CD4-positive, alpha-beta T cell treated with Interleukin-1 beta for 1 hour (primary cell): ENCODE measurements around the gene EPN2.

Source experiments
- DNase-seq, 2 donors: peaks; one replicate each; pipeline ENCODE4 v3.0.0-alpha.2; 2020 to 2022

EPN2 gene

DNA sequence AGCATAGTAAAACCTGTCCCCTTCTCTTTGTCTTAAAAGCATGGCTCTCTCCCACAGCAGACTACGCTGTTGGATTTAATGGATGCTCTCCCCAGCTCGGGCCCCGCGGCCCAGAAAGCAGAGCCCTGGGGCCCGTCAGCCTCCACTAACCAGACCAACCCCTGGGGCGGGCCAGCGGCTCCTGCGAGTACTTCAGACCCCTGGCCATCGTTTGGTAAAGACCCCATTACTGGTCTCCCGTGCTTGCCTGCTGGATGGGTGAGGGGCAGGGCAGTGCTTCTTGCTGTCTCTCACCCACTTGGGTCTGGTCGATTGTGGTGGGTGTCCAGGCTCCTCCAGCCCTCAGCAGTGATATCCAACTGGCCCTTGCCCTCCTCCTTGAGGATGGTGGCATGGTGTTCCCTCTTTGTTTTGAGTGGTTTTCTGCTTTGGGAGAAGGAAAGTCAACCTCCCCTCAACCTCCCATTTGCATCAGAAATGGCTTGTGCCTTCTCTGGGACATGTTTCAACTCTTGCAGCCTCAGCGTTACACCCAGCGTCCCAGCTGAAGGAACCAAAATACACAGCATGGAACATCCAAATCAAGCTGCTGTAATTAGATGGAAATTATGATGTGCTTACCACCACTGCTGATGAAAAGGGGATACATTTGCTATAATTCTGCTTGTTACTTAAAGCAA lies 76.0 kb downstream of the EPN2 start:
- DNase-seq = no peak

DNA sequence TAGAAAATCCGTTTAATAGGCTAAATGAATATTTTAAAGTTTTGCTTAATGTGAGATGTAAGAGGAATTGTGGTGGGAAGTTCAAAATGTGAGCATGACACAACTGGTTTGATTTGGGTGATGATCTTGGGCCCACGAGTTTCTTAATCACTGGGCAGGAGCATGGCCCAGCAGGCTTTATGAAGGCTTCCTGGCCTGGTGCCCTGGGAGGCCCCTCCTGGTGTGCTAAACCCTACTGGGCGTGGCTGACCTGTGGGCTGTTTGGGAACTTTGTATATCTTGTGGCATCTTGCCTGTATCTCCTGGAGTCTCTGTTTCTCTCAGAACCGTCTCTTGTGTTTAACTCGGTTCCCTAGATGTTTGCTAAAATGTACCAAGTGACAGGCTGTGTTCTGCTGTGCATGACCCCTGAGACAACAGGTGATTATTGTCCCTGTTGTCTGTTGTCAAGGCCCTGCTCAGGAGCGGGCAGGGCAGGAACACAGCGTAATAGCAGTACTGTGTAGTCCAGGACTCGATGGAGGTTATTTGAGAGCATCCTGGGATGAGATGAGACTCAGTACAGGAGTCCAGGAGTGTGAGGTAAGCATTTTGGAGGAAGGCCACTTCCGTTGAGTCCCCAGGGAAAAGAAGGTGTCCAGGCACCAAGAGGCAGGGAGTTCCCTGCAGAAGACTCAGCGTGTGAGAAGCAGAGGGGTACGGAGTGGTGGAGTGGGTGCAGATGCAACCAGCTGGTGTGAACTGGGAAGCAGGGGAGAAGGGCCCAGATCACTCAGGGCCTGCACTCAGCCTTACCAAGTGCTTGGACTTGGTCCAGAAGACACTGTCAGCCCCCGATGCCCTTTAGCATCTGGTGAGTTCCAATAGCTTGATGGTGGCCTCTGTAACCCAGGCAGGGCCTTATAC lies 76.8 kb downstream of the EPN2 start:
- DNase-seq = no peak

DNA sequence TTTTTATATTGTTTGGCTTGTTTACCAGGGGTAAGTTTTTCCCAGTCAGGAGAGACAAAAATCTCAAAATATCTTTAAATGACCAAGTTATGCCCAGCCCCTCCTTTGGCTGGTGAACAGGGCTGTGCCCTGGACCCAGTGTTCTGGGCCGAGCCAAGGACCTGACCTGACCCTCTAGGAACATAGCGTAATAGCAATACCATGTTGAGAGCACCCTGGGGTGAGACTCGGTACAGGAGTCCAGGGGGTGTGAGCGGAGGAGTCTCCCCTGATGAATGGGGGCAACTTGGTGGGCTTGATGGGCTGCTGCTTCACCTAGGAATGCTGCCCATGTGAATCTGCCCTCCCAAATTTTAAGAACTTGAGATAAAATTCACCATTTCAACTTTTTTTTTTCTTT lies 77.9 kb downstream of the EPN2 start:
- no peak for DNase-seq

DNA sequence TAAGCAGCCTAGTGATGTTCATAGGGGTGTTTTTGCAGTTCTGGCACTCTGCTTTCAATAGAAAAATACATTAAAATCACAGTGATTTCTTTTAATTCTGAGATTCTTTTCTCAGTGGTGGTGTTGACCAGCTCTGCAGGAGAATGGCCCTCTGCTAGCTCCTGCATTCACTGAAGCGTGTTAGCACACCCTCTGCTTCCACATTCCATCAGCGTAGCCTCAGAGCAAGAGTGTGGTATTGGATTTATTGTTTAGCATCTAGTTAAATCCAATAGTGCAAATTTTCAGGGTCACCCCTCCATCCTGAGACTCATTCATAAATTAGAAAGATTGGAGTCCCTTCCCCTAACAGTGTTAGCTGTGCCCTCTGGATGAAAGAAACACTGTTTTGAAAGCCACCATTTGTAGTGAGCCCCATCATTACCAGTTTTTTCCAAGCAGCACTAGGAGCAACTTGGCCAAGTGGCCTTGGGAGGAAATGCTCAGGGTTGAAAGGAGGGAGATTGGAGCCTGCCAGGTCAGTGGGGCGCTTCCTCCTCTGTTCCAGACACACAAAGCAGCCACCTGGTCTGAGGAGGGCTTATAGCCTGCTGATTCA lies 79.7 kb downstream of the EPN2 start:
- DNase-seq = no peak

DNA sequence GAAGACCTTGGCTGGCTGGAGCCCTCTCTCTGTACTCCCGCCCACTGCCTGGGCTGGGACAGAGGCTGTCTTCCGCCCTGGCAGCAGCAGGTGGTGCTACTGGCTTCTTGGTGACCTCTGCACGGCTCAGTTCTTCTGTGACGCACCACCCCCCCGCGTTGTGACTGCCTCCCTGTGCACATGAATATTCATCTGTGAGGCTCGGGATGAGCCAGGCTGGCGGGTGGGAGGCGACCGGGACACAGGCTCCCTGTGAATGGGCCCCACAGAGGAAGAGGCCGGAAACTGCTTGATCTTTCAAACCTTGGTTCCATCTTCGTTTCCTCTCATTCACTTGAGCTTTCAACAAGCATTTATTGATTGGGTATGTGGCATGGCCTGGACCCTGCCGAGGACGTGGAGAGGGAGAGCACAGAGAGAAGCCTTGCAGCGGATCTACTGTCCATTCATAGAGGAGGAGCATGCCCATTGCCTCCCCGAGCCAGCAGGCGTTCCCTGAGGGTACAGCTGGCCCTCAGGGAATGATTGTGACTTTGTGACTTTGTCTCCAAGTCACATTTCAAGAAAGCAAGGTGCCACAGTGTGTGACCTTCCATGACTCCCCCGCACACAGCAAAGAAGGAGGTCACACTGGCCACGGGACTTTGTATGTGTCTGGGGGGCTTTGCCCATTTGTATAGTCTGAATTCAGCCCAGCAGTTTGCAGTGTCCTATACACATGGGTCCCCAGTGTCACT lies 80.4 kb downstream of the EPN2 start:
- DNase-seq = peak in 1 of 2 donors; percentile 22

DNA sequence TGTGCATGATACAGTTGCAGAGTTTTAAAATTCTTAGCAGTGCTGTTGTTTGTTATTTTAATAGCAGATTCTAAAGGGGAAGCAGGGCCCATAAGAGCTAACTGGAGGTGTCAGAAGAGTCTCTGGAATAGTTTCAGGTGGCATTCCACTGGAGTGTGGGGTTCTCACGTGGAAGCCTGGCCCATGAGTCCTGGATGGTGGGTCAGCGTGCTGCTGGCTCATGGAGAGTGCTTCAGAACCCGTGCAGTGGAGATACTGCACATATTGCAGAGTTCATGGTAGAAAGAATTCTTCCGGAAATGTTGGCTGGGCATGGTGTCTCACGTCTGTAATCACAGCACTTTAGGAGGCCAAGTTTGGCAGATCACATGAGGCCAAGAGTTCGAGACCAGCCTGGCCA lies 81.4 kb downstream of the EPN2 start:
- no peak for DNase-seq

DNA sequence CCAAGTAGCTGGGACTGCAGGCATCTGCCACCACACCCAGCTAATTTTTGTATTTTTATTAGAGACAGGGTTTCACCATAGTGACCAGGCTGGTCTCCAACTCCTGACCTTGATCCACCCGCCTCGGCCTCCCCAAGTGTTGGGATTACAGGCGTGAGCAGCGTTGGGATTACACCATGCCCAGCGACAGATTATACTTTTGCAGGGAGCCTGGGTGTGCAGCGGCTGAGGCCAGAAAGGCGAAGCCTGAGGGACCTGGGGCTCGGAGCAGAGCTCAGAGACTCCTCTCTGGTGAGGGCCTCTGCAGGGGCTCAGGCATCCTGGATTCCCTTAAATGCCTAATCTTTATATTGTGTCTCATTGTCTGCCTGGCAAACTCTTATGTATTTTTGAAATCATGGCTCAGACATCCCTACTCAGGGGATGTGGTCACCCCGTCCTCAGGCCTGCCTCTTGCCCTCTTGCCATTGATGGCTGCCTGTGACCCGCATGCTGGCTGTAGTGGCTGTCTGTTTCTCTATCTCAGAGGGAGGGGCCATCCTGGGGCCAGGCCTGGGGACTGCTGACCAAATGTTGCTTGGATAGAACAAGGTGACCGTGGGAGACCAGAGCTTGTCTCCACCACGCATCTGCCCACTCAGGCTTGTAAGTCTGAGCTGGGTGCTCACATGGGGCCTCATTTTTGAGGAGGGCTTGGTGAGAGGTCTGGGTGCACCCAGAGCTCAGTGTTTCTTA lies 82.8 kb downstream of the EPN2 start:
- DNase-seq = no peak

DNA sequence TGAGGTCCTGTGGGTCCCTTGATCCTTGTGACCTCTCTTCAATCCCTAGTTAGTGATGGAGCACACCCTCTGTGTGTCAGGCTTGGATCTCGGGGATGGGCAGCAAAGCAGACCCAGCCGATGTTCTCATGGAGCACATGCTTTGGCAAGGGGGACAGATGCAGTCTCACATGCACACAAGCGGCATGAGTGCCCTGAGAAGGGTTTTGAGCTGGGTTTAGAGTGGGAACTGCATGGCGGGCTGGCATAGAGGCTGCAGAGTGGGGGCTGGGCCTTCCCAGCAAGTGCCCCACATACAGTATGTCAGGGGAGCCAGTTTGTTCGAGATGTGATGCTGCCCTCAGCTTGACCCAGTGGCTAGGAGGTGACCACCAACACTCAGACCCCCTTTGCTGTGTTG lies 83.7 kb downstream of the EPN2 start:
- DNase-seq = no peak

DNA sequence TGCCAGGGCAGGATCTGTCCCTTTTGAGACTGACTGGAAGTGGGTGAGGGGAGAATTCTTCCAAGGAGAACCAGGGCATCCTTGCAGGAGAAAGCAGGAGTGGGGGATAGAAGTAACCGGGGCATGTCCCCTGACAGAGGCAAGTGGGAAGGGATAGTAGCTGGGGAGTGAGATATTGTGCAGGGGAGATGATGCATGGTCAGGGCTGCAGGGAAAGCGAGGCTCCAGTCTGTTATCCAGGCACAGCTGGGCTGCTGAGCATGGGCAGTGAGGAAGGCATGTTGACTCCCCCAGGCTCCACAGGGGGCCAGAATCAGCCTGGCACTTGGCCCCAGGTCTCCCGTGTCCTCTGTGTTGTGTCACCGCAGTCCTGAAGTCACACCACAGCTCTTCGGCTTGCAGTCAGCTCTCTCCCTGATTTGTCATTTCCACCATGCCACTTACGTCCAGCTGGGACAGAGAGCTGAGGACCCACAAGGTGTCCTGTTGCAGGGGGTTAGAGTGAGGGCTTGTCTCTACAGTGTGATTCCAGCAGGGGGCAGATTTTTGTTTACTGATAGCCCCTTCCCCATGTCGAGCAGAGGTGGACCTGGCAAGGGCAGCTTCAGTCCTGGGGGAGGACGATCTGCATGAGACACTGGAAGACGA lies 84.4 kb downstream of the EPN2 start:
- DNase-seq = no peak

DNA sequence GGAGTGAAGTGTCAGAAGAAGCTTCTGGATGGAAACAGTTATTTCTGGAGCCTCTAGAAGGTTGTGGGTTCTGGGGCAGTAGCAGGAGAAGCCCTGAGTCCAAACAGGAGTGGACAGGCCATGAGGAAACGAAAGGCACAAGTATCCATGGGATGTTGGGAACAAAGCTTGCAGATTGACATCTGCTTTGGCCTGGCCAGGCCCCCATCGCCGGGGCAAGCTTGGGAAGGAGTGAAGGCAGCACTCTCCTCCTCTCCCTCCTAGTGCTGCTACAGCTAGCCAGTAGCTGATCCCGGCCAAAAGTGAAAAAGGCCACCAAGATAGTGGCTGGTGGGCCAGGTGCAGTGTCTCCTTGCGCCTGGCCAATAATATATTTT lies 85.0 kb downstream of the EPN2 start:
- no peak for DNase-seq

DNA sequence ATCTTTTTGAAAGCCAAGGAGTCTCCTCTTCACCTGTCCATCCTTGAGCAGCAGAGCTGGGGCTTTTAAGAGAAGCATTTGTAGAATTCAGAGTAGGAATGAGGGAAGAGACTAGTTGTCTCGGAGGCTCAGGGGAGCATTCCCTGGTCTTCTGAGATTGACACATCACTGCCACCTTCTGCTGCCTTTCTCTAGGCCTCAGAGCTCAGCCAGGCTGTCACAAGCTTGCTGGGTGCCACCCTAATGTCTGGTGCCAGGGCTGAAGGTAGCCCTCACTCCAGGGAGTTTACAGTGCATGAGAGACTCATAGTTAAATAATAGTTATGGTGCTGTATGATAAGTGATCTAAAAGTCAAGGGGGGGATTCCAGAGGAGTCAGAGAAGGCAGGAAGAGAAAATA lies 85.7 kb downstream of the EPN2 start:
- no peak for DNase-seq

DNA sequence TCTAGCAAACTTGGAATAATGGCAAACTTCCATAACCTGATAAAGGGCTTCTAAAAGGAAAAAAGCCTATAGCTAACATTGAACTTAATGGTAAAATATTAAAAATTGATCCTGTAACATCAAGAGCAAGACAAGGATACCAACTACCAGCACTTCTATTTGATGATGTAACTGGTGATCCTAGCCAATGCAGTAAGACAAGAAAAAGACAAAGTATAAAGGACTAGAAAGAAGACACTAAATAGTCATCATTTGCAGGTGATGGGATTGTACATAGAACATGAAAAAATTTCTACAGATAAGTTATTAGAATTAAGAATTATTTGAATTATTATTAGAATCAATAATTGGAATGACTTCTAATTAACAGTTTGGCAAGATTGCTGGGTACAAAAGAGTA lies 88.4 kb downstream of the EPN2 start:
- DNase-seq = no peak

DNA sequence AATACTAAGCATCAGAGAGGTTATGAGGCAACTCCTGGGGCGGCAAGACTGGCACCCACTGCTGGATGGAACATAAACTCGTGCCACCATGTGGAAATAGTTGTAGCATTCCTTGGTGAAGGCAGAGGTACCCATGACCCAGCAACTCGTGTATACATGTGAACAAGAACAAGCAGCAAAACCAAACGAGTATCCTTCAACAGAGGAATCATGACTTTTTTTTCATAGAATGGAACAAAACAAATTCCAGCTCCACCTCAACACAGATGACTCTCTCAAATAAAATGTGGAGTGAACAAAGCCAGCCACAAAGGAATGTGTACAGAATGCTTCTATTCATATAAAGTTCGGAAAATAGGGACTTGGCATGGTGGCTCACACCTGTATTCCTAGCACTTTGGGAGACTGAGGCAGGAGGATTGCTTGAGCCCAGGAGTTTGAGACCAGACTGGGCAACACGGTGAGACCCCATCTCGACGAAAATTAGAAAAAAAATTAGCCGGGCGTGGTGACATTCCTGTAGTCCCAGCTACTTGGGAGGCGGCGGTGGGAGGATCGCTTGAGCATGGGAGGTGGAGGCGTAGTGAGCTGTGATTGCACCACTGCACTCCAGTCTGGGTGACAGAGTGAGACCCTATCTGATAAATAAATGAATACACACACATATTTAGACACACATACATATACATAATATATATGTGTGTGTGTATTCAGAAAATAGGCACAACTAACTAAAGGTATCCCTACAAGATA lies 90.0 kb downstream of the EPN2 start:
- no peak for DNase-seq

DNA sequence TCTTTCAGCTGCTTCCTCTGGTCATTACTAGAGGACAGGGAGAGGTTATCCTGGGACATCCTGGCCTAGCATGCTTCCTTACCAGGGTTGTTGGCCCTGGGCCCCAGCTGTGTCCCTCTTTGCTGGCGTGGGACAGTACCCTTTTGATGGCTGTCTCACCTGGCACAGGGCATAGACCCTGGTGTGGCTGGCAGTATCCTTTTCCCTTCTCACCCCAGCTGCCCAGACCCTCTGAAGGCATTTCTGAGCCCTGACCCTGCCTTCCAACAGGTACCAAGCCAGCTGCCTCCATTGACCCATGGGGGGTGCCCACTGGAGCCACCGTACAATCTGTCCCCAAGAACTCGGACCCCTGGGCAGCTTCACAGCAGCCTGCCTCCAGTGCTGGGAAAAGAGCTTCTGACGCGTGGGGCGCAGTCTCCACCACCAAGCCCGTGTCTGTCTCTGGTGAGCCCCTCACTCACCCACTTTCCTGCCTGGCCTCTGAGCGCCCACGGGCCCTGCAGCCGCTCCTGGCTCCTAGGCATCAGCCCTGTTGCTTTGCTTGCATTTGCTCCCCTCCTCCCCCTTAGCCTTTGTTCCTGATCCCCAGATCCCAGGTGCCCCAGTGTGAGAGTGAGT lies 91.4 kb downstream of the EPN2 start:
- no peak for DNase-seq

DNA sequence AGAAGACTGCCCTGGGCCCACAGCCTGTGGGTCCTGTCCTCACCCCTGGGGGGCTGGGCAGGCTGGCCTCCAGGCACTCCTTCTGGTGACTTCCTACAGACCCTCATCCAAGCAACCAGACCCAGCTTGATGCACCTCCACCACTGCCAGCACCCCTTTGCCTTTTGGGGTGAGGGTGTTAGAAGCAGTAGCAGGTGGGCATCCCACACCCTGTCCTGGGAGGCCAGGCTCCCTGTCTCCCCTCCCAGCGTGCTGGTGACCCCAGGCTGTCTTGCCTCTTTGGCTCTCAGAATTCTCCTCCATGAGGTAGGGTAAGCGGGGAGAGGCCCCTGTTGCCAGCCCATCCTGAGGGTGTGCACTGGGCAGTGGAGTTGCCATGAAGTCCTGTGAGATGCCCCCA lies 92.0 kb downstream of the EPN2 start:
- no peak for DNase-seq

DNA sequence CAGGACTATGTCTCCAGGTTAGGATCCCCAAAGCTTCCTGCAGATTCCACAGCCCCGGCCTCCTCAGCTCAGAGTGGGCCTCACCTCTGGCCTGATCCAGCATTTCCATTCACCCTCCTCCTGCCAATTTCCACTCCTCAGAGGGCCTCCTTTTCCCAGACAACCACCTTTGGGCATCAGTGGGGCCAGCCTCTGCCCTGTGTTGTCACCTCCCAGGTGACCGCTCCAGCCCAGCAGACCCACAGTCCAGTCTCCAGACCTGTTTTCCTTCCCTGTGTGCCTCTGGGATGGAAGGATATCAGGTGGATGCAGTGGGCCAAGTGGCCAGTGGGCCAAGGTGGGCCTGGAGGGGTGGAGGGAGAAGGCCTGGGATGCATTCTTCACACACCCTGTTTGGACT lies 92.7 kb downstream of the EPN2 start:
- no peak for DNase-seq

DNA sequence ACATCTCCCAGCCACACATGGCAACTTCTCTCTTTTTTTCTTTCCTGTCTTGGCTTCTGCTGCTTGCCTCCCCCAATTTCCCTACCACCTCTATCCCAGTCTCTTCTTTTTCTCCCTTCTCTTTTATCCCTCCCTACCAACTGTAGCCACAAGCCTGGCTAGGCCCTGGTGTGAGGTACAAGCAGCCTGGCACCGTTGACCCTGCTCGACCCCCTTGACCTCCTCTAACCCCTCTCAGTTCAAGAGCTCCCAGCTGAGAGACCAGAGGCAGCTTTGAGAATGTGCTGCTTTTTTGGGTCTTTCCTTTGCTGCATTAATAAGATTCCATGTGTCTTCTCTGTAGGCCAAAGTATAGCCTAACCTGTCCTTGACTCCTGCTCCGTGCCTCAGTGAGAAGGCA lies 93.1 kb downstream of the EPN2 start:
- DNase-seq = no peak

DNA sequence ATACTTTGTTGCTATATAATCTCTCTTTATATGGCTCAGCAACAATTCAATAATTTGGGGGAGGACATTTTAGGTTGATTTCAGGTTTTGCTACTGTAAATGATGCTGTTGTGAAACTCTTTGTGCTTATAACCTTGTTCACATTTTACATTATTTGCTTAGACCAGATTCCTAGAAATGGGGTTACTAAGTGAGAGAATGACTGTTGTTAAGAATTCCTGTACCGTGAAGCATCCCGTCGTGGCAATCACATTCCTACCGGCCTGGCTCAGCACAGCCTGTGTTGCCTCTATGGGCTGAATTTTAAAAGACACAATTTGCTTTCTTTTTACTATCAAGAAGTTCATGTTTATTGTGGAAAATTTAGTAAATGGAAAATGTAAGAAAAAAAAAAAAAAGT lies 94.0 kb downstream of the EPN2 start:
- no peak for DNase-seq

DNA sequence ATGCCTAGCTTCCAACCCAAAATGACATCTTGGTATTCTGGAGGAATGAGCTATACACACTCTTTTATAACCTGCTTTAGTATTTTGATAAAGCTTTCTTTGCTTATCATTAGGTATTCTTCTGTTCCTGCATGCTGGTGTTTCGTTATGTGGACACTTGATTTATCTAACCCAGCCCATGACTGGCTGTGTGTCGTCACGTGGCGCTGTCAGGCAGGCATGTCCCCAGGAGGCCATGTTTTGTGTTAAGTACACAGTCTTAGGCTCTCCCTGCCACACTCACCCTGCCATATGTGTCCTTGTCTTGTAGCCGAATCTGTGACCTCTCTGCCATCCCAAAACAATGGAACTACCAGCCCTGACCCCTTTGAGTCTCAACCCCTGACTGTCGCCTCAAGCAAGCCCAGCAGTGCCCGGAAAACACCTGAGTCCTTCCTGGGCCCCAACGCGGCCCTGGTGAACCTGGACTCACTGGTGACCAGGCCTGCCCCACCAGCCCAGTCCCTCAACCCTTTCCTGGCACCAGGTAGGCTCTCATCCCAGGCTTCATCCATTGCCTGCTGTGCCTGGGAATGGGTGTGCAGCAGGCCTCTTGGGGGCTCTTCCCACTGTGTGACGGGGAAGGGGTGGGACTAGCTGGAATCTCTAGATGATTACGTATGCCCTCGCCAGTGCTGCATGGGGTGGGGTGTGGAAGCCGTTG lies 94.5 kb downstream of the EPN2 start:
- DNase-seq = no peak
